HEK293T (cell line): ENCODE results near the gene MAGIX.
"Not testable (repeated sequence)": the region's sequence is repeated elsewhere in the genome, so short reads cannot be mapped to it uniquely, and the experiment has no call there.

Source experiments
- FOXK2 ChIP-seq: fragments of 450-650 bp; IDR thresholded peaks from 2 replicates; pipeline ENCODE4 v1.6.1; 2016; ENCODE audit warnings: mild to moderate bottlenecking
- ZNF384 ChIP-seq: fragments of 450-650 bp; IDR thresholded peaks from 2 replicates; pipeline ENCODE4 v1.6.1; 2016

DNA sequence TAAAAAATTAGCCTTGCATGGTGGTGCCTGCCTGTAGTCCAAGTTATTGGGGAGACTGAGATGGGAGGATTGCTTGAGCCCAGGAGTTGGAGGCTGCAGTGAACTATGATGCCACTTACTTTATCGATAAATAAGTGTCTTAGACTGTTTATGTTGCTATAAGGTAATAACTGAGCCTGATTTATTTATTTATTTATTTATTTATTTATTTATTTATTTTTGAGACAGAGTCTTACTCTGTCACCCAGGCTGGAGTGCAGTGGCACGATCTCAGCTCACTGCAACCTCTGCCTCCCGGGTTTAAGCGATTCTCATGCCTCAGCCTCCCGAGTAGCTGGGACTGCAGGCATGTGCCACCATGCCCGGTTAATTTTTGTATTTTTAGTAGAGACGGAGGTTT is 30.3 kb upstream of the MAGIX start:
- TF ChIP-seq ZNF384, FOXK2: not testable (repeated sequence)
